H9 (cell line): ENCODE results near the gene ABHD14A. TPM values are rescaled to one million over a fixed set of nuclear protein-coding genes. Genes with fewer than 3 reads are reported as not detected.

Experiments
- DNase-seq: peaks from one replicate; pipeline ENCODE4 v3.0.0-alpha.2; 2017
- H2AFZ ChIP-seq: one replicate; pipeline ENCODE4 v1.6.1; 2013; ENCODE audit warnings: mild to moderate bottlenecking, low read length, control low read depth, moderate library complexity
- H2AK5ac ChIP-seq: 2 replicates; pipeline ENCODE4 v1.6.1; 2013; ENCODE audit warnings: low read length, control low read depth, mixed read lengths; ENCODE audit not compliant: insufficient read length
- H2BK120ac ChIP-seq: one replicate; pipeline ENCODE4 v1.6.1; 2013; ENCODE audit warnings: low read depth, mild to moderate bottlenecking, low read length, control low read depth, inconsistent platforms; ENCODE audit not compliant: poor library complexity, severe bottlenecking
- H2BK12ac ChIP-seq: 2 replicates; pipeline ENCODE4 v1.6.1; 2013; ENCODE audit warnings: low read length, control low read depth, mixed read lengths, low read depth; ENCODE audit not compliant: insufficient read length
- H2BK15ac ChIP-seq: 2 replicates; pipeline ENCODE4 v1.6.1; 2013; ENCODE audit warnings: low read depth, low read length, control low read depth
- H2BK20ac ChIP-seq: one replicate; pipeline ENCODE4 v1.6.1; 2013; ENCODE audit warnings: low read depth, mild to moderate bottlenecking, low read length, control low read depth, inconsistent platforms; ENCODE audit not compliant: poor library complexity, severe bottlenecking
- H2BK5ac ChIP-seq: 2 replicates; pipeline ENCODE4 v1.6.1; 2013; ENCODE audit warnings: low read length, control low read depth, mixed read lengths; ENCODE audit not compliant: insufficient read length
- H3K14ac ChIP-seq: 2 replicates; pipeline ENCODE4 v1.6.1; 2013; ENCODE audit warnings: low read length, control low read depth; ENCODE audit not compliant: insufficient read depth
- H3K18ac ChIP-seq: 2 replicates; pipeline ENCODE4 v1.6.1; 2013; ENCODE audit warnings: low read depth, mild to moderate bottlenecking, mixed read lengths, low read length, control low read depth; ENCODE audit not compliant: insufficient read length
- H3K23ac ChIP-seq: 2 replicates; pipeline ENCODE4 v1.6.1; 2013; ENCODE audit warnings: low read length, control low read depth, mixed read lengths, low read depth; ENCODE audit not compliant: insufficient read length
- H3K23me2 ChIP-seq: 2 replicates; pipeline ENCODE4 v1.6.1; 2013; ENCODE audit warnings: low read depth, mild to moderate bottlenecking, mixed read lengths, low read length, control low read depth; ENCODE audit not compliant: insufficient read length, poor library complexity, severe bottlenecking
- H3K27ac ChIP-seq: 2 replicates; pipeline ENCODE4 v1.5.1; 2013; ENCODE audit warnings: low read length, control low read depth, mixed read lengths, low read depth; ENCODE audit not compliant: insufficient read length
- H3K27me3 ChIP-seq: 2 replicates; pipeline ENCODE4 v1.6.1; 2013; ENCODE audit warnings: low read length, control low read depth, inconsistent platforms; ENCODE audit not compliant: insufficient read depth
- H3K4ac ChIP-seq: 2 replicates; pipeline ENCODE4 v1.6.1; 2013; ENCODE audit warnings: low read depth, mild to moderate bottlenecking, control low read depth, inconsistent platforms, low read length, moderate library complexity
- H3K4me1 ChIP-seq: 2 replicates; pipeline ENCODE4 v1.6.1; 2013; ENCODE audit warnings: low read length, control low read depth, inconsistent platforms; ENCODE audit not compliant: insufficient read depth
- H3K4me2 ChIP-seq: 2 replicates; pipeline ENCODE4 v1.6.1; 2013; ENCODE audit warnings: low read length, control low read depth, mixed read lengths; ENCODE audit not compliant: insufficient read length, insufficient read depth
- H3K56ac ChIP-seq: 2 replicates; pipeline ENCODE4 v1.6.1; 2013; ENCODE audit warnings: low read depth, mild to moderate bottlenecking, mixed read lengths, low read length, control low read depth; ENCODE audit not compliant: insufficient read length
- H3K79me1 ChIP-seq: 2 replicates; pipeline ENCODE4 v1.6.1; 2013; ENCODE audit warnings: low read depth, mild to moderate bottlenecking, moderate library complexity, low read length, control low read depth, inconsistent platforms; ENCODE audit not compliant: insufficient read depth, poor library complexity, severe bottlenecking
- H3K79me2 ChIP-seq: 2 replicates; pipeline ENCODE4 v1.6.1; 2013; ENCODE audit warnings: low read length, control low read depth, inconsistent platforms; ENCODE audit not compliant: insufficient read depth
- H3K9ac ChIP-seq: 2 replicates; pipeline ENCODE4 v1.6.1; 2013; ENCODE audit warnings: low read length, control low read depth, mixed read lengths; ENCODE audit not compliant: insufficient read length; ENCODE audit errors: extremely low read depth
- H3K9me3 ChIP-seq: one replicate; pipeline ENCODE4 v1.6.1; 2013; ENCODE audit warnings: low read depth, low read length, inconsistent platforms; ENCODE audit not compliant: control insufficient read depth
- H3T11ph ChIP-seq: one replicate; pipeline ENCODE4 v1.6.1; 2013; ENCODE audit warnings: mild to moderate bottlenecking, low read length, control low read depth, inconsistent platforms
- H4K20me1 ChIP-seq: one replicate; pipeline ENCODE4 v1.6.1; 2013; ENCODE audit not compliant: control insufficient read depth, insufficient read length, insufficient read depth
- H4K5ac ChIP-seq: 2 replicates; pipeline ENCODE4 v1.6.1; 2013; ENCODE audit warnings: low read depth, mild to moderate bottlenecking, mixed read lengths, low read length, control low read depth; ENCODE audit not compliant: insufficient read length
- H4K8ac ChIP-seq: replicated peaks from 2 replicates; pipeline ENCODE4 v1.6.1; 2013; ENCODE audit warnings: low read length, control low read depth, mixed read lengths, low read depth; ENCODE audit not compliant: insufficient read length
- H4K91ac ChIP-seq: 2 replicates; pipeline ENCODE4 v1.6.1; 2013; ENCODE audit warnings: low read depth, mild to moderate bottlenecking, moderate library complexity, mixed read lengths, low read length, control low read depth; ENCODE audit not compliant: insufficient read length
- H3K27ac Mint-ChIP-seq, 3 experiments: 2 replicates in 2 of 3; 3 replicates in 1 of 3; pipeline ENCODE4 v1.8.0; 2020 to 2021; ENCODE audit warnings: mixed read lengths in 3 of 3, mild to moderate bottlenecking in 1 of 3, moderate library complexity in 1 of 3
- H3K27me3 Mint-ChIP-seq: 2 replicates; pipeline ENCODE4 v1.8.0; 2021; ENCODE audit warnings: low read depth, mild to moderate bottlenecking, moderate library complexity, mixed read lengths
- H3K36me3 Mint-ChIP-seq, 3 experiments: 2 replicates in 2 of 3; 3 replicates in 1 of 3; pipeline ENCODE4 v1.8.0; 2020 to 2021; ENCODE audit warnings: low read depth in 3 of 3, mixed read lengths in 3 of 3; ENCODE audit not compliant: insufficient read depth in 1 of 3
- H3K4me1 Mint-ChIP-seq, 2 experiments: 2 replicates each; pipeline ENCODE4 v1.8.0; 2020; ENCODE audit warnings: mixed read lengths in 2 of 2
- H3K4me3 Mint-ChIP-seq, 2 experiments: 2 replicates in 1 of 2; 3 replicates in 1 of 2; pipeline ENCODE4 v1.8.0; 2020 to 2021; ENCODE audit warnings: mild to moderate bottlenecking in 2 of 2, mixed read lengths in 2 of 2, moderate library complexity in 1 of 2
- H3K9me3 Mint-ChIP-seq, 2 experiments: 2 replicates in 1 of 2; 3 replicates in 1 of 2; pipeline ENCODE4 v1.8.0; 2020; ENCODE audit warnings: mild to moderate bottlenecking in 2 of 2, mixed read lengths in 2 of 2, moderate library complexity in 1 of 2
- CTCF ChIP-seq: fragments of 200-600 bp; sonication (generic); conservative IDR thresholded peaks from 3 replicates; pipeline ENCODE4 v1.8.0; 2021; ENCODE audit warnings: antibody characterized with exemption, mild to moderate bottlenecking
- WGBS: extraction: QIAGEN DNeasy Blood & Tissue Kit; methylation state at CpG from one replicate; pipeline ENCODE4 v1.1.7; 2013; ENCODE audit warnings: missing lambda C conversion rate, low lambda C conversion rate, mixed read lengths; ENCODE audit not compliant: insufficient read length; ENCODE audit errors: extremely low coverage; 5-methylcytosine and 5-hydroxymethylcytosine counted together
- total RNA-seq: library from RNA; stranded (reverse); gene quantifications from 2 replicates; pipeline ENCODE4 v1.2.1, GENCODE V29; 2021

ABHD14A gene
- total RNA-seq, 1 experiment from 2014 or later, result 3.1 TPM

- H2BK12ac ChIP-seq, result no peak overlapping the region
- H3K4me1 Mint-ChIP-seq, result peaks cover 17 to 18% of the 10 kb centered on the region in 2 experiments
- no peak overlapping the region for H3K9ac ChIP-seq
- H3K36me3 Mint-ChIP-seq, result peaks cover 47 to 64% (median 63%) of the 10 kb centered on the region in 3 experiments; a peak in 6 of 7 replicates
- DNase-seq, result no peak
- H2BK120ac ChIP-seq, result no peak overlapping the region
- no peak overlapping the region for H3K4me2 ChIP-seq
- H3K14ac ChIP-seq, result no peak overlapping the region
- H3K56ac ChIP-seq, result no peak overlapping the region
- no peak overlapping the region for H2AFZ ChIP-seq
- no peak overlapping the region for H2AK5ac ChIP-seq
- H3K79me1 ChIP-seq, result peaks cover 14% of the 10 kb centered on the region
- no peaks in the 10 kb centered on the region for H4K20me1 ChIP-seq
- no peak overlapping the region for H4K5ac ChIP-seq
- H3K4me3 Mint-ChIP-seq, result peak overlapping the region; percentile 12 to 56; a peak in 2 of 5 replicates
- H2BK20ac ChIP-seq, result no peak overlapping the region
- no peak overlapping the region for H2BK5ac ChIP-seq
- no peak overlapping the region for H3T11ph ChIP-seq
- H3K18ac ChIP-seq, result no peak overlapping the region
- H3K4me1 ChIP-seq, result 0 out of 2 replicates have a peak, but pooled peaks cover 2% of the 10 kb centered on the region
- H3K27ac ChIP-seq, result no peak overlapping the region
- no peaks in the 10 kb centered on the region; a peak in 1 of 5 replicates for H3K9me3 Mint-ChIP-seq
- H2BK15ac ChIP-seq, result no peak overlapping the region
- H3K23ac ChIP-seq, result no peak overlapping the region
- H3K27me3 Mint-ChIP-seq, result peaks cover 14% of the 10 kb centered on the region
- no peak overlapping the region for H3K27ac Mint-ChIP-seq
- peaks cover 16% of the 10 kb centered on the region for H3K23me2 ChIP-seq
- H4K8ac ChIP-seq, result no peak overlapping the region
- H4K91ac ChIP-seq, result no peak overlapping the region
- WGBS, result no CpG with 5 or more reads among the region's 9 CpGs
- H3K27me3 ChIP-seq, result no peaks in the 10 kb centered on the region
- no peaks in the 10 kb centered on the region for H3K9me3 ChIP-seq
- no peak overlapping the region for H3K4ac ChIP-seq
- no peak for TF ChIP-seq CTCF
- H3K79me2 ChIP-seq, result peaks cover 10% of the 10 kb centered on the region
These were observed 36.0 kb upstream of the ABHD14A start for GRCh38 chr3:51938780-51939425.
